Panc1 (cell line): ENCODE data around the gene ERC2. TPM values are rescaled to one million over a fixed set of nuclear protein-coding genes. Genes with fewer than 3 reads are reported as not detected.

Experiments
- ATAC-seq: fragments of 200-7000 bp; cut with Tn5 transposase; 2 replicates; pipeline ENCODE4 v1.9.1; 2020; ENCODE audit warnings: mild to moderate bottlenecking, moderate library complexity
- BruUV-seq: library from RNA; stranded (reverse); fragments of 400-500 nt; replicated peaks from 2 replicates; lab custom pipeline; 2021; lab: Mats Ljungman, UMichigan
- CTCF ChIA-PET: fragments of 300-600 bp; sonication (Branson Sonifier 250); formaldehyde crosslinking; loops from one replicate; lab custom pipeline; 2022; ENCODE audit warnings: antibody characterized with exemption; lab: Charles Lee
- POLR2A ChIA-PET: fragments of 300-600 bp; sonication (Branson Sonifier 250); formaldehyde crosslinking; loops from one replicate; lab custom pipeline; 2022; ENCODE audit warnings: antibody characterized with exemption; lab: Charles Lee
- DNase-seq: peaks from one replicate; pipeline ENCODE4 v3.0.0-alpha.2; 2010; ENCODE audit warnings: low read depth, low spot score
- H3K27ac ChIP-seq: 2 replicates; pipeline ENCODE4 v1.5.1; 2011; ENCODE audit warnings: mild to moderate bottlenecking, low read length, inconsistent platforms
- H3K27me3 ChIP-seq: fragments of 200-500 bp; sonication (Bioruptor generic); 2 replicates; pipeline ENCODE4 v1.6.0; 2014; ENCODE audit warnings: low read length, inconsistent platforms; ENCODE audit not compliant: control insufficient read depth, insufficient read depth
- H3K36me3 ChIP-seq: fragments of 200-500 bp; sonication (Bioruptor generic); 2 replicates; pipeline ENCODE4 v1.5.1; 2014; ENCODE audit warnings: inconsistent platforms, mild to moderate bottlenecking, low read length, moderate library complexity; ENCODE audit not compliant: control insufficient read depth, insufficient read depth
- H3K4me1 ChIP-seq: 2 replicates; pipeline ENCODE4 v1.5.1; 2011; ENCODE audit warnings: inconsistent platforms, mild to moderate bottlenecking, low read length, moderate library complexity; ENCODE audit not compliant: control insufficient read depth, insufficient read depth
- H3K4me3 ChIP-seq, 2 experiments: 2 replicates each; pipeline ENCODE4 v1.5.1; 2011 to 2012; ENCODE audit warnings: low read depth in 2 of 2, low read length in 2 of 2, mild to moderate bottlenecking in 2 of 2, inconsistent platforms in 1 of 2, moderate library complexity in 1 of 2
- H3K9me3 ChIP-seq: fragments of 200-500 bp; sonication (Bioruptor generic); 2 replicates; pipeline ENCODE4 v1.5.1; 2014; ENCODE audit warnings: low read depth, mild to moderate bottlenecking, inconsistent platforms, low read length, moderate library complexity; ENCODE audit not compliant: control insufficient read depth, insufficient read depth
- POLR2AphosphoS5 ChIP-seq: IDR thresholded peaks from 2 replicates; pipeline ENCODE4 v1.6.1; 2012; ENCODE audit warnings: mild to moderate bottlenecking, low read depth, low read length, moderate library complexity
- SIN3A ChIP-seq: IDR thresholded peaks from 2 replicates; pipeline ENCODE4 v1.6.1; 2012; ENCODE audit warnings: low read depth, mild to moderate bottlenecking, low read length, moderate library complexity, borderline replicate concordance; ENCODE audit not compliant: insufficient read depth
- TCF7L2 ChIP-seq: IDR thresholded peaks from 2 replicates; pipeline ENCODE4 v1.6.1; 2011; ENCODE audit warnings: mild to moderate bottlenecking, low read depth, low read length, inconsistent platforms
- in situ Hi-C: cut with HindIII; loops from 2 replicates; pipeline ENCODE4 v1.10.0; 2016; ENCODE audit warnings: low sequenced_read_pairs, low pct_unique_long_range_greater_than_20kb
- intact Hi-C: fragments of 100-400 bp; cut with micrococcal nuclease; formaldehyde crosslinking; loops from one replicate; pipeline ENCODE4 v1.10.0; 2022; ENCODE audit not compliant: unreplicated experiment
- total RNA-seq: library from RNA; stranded (reverse); gene quantifications from one replicate; pipeline ENCODE4 v1.2.1, GENCODE V29; 2021; ENCODE audit not compliant: unreplicated experiment
- TF ChIP-seq, protein P1 (sequence below): fragments of 450-650 bp; IDR thresholded peaks from 2 replicates; pipeline ENCODE4 v1.5.1; 2017; ENCODE audit warnings: mild to moderate bottlenecking
- TF ChIP-seq, protein P2 (sequence below), 2 experiments: IDR thresholded peaks; 2 replicates each; pipeline ENCODE4 v1.6.1; 2011 to 2012; ENCODE audit warnings: low read depth in 2 of 2, control low read depth in 1 of 2, low read length in 1 of 2, mild to moderate bottlenecking in 1 of 2, moderate library complexity in 1 of 2; ENCODE audit not compliant: insufficient read depth in 1 of 2

ERC2 gene
- total RNA-seq, 1 experiment from 2014 or later: 0.33 TPM

DNA sequence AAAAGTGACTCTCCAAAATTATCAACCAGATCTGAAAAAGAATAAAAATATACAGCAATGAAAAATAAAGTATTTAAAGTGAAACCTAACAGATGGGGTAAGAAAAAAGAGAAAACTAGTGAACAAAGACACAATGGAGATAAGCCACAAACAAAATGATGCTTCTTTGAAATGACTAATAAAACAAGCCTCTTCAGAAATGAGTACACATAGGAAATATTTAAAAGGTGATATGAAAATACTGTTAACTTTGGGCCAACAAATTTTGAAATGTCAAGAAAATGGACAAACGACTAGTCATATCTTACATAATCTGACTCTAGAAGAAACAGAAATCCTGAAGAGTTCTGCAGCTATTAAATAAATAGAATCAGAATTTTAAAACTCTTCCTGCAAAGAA lies 164.2 kb downstream of the ERC2 start:
- BruUV-seq: no TSS peak
- H3K4me1 ChIP-seq: no peaks in the 10 kb centered on the region
- H3K9me3 ChIP-seq: no peaks in the 10 kb centered on the region
- in situ Hi-C loops (no loop called here), intact Hi-C loops (no loop called here)
- H3K27ac ChIP-seq: no peak overlapping the region
- DNase-seq: no peak
- POLR2A ChIA-PET: no interaction called here
- H3K4me3 ChIP-seq: no peak overlapping the region
- TF ChIP-seq, protein P1, sequence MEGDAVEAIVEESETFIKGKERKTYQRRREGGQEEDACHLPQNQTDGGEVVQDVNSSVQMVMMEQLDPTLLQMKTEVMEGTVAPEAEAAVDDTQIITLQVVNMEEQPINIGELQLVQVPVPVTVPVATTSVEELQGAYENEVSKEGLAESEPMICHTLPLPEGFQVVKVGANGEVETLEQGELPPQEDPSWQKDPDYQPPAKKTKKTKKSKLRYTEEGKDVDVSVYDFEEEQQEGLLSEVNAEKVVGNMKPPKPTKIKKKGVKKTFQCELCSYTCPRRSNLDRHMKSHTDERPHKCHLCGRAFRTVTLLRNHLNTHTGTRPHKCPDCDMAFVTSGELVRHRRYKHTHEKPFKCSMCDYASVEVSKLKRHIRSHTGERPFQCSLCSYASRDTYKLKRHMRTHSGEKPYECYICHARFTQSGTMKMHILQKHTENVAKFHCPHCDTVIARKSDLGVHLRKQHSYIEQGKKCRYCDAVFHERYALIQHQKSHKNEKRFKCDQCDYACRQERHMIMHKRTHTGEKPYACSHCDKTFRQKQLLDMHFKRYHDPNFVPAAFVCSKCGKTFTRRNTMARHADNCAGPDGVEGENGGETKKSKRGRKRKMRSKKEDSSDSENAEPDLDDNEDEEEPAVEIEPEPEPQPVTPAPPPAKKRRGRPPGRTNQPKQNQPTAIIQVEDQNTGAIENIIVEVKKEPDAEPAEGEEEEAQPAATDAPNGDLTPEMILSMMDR: no peak
- TF ChIP-seq, protein P2, sequence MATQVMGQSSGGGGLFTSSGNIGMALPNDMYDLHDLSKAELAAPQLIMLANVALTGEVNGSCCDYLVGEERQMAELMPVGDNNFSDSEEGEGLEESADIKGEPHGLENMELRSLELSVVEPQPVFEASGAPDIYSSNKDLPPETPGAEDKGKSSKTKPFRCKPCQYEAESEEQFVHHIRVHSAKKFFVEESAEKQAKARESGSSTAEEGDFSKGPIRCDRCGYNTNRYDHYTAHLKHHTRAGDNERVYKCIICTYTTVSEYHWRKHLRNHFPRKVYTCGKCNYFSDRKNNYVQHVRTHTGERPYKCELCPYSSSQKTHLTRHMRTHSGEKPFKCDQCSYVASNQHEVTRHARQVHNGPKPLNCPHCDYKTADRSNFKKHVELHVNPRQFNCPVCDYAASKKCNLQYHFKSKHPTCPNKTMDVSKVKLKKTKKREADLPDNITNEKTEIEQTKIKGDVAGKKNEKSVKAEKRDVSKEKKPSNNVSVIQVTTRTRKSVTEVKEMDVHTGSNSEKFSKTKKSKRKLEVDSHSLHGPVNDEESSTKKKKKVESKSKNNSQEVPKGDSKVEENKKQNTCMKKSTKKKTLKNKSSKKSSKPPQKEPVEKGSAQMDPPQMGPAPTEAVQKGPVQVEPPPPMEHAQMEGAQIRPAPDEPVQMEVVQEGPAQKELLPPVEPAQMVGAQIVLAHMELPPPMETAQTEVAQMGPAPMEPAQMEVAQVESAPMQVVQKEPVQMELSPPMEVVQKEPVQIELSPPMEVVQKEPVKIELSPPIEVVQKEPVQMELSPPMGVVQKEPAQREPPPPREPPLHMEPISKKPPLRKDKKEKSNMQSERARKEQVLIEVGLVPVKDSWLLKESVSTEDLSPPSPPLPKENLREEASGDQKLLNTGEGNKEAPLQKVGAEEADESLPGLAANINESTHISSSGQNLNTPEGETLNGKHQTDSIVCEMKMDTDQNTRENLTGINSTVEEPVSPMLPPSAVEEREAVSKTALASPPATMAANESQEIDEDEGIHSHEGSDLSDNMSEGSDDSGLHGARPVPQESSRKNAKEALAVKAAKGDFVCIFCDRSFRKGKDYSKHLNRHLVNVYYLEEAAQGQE (IDR thresholded peaks at IDR 0.05; ENCODE audit: insufficient read depth in 1 of 2, low read depth in 2 of 2, low read length in 1 of 2): no peak
- no peak for TF ChIP-seq POLR2AphosphoS5
- TF ChIP-seq SIN3A: no peak
- no peak for TF ChIP-seq TCF7L2
- no peaks in the 10 kb centered on the region for H3K36me3 ChIP-seq
- CTCF ChIA-PET: no interaction called here
- no peaks in the 10 kb centered on the region for H3K27me3 ChIP-seq
- no peak for ATAC-seq

DNA sequence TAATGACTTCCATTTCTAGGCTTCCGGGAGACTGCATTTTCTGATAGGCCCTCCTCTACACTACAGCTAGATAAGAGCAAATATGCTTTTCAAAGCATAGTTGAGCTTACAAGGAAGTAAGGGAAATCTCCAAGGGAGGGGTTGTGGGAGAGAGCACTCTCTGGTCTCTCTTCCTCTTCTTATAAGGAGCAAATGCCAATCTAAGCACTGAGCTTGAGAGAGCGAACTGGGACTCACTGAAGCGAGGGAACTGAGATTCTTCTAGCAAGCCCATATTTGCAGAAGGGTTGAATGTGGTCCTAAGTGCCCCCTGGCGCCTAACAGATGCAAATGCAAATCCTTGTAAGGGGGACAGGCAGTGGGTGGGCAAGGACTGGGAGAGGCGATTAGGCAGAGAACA lies 164.8 kb downstream of the ERC2 start:
- in situ Hi-C loops (no loop called here), intact Hi-C loops (no loop called here)
- Histone ChIP-seq H3K4me1 (no peaks in the 10 kb centered on the region), H3K9me3 (no peaks in the 10 kb centered on the region), H3K4me3 (no peak overlapping the region), H3K27ac (no peak overlapping the region), H3K36me3 (no peaks in the 10 kb centered on the region), H3K27me3 (no peaks in the 10 kb centered on the region)
- ChIA-PET POLR2A (interaction anchor here (0.6 kb wide), 1 partner anchor 556 kb away, joined by 3 read pairs; no protein-coding TSS in a partner anchor), CTCF (no interaction called here)
- no TSS peak for BruUV-seq
- ATAC-seq: peak; percentile 72; the same call in 1 of the 2 replicates
- no peak for DNase-seq
- no peak for TF ChIP-seq POLR2AphosphoS5
- TF ChIP-seq, protein P1: peak; percentile 67
